ENCODE measurements around the gene KRT38.

Gene KRT38

DNA sequence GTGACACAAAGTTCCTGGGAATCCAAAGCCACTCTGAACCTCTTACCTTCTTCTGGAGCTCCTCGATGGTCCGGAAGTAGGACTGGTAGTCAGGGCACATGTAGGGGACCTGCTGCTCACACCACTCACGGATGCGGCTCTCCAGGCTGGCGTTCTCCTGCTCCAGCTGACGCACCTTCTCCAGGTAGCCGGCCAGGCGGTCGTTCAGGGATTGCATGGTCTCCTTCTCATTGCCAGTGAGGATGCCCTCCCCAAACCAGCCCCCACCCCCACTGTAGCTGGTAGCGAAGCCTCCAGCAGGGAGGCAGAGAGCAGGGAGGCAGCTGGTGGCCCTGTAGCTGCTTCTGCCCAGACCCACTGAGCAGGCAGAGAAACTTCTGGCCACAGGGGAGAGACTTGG, 39.8 kb upstream of the KRT38 start:
- DNase-seq (ENCODE audit: low spot score) (no peak), ATAC-seq (ENCODE audit: low read depth) (no peak)
- H3K9me3 ChIP-seq (ENCODE audit: severe bottlenecking) = no peaks in the 10 kb centered on the region
- TF ChIP-seq CTCF (IDR thresholded peaks at IDR 0.05; ENCODE audit: poor library complexity, severe bottlenecking) = no peak
- H3K27me3 ChIP-seq (ENCODE audit: insufficient read depth, poor library complexity, severe bottlenecking) = no peaks in the 10 kb centered on the region
- no peaks in the 10 kb centered on the region for H3K4me1 ChIP-seq (ENCODE audit: insufficient read depth, poor library complexity, severe bottlenecking)
- H3K4me3 ChIP-seq (ENCODE audit: severe bottlenecking) = no peak overlapping the region
- H3K27ac ChIP-seq (ENCODE audit: poor library complexity, severe bottlenecking) = no peak overlapping the region
- H3K36me3 ChIP-seq (ENCODE audit: low read depth) = no peaks in the 10 kb centered on the region

GRCh38 chr17:41480136-41480535, 39.4 kb upstream of the KRT38 start:
- Histone ChIP-seq H3K36me3 (ENCODE audit: low read depth) (no peaks in the 10 kb centered on the region), H3K27ac (ENCODE audit: poor library complexity, severe bottlenecking) (no peak overlapping the region), H3K27me3 (ENCODE audit: insufficient read depth, poor library complexity, severe bottlenecking) (no peaks in the 10 kb centered on the region), H3K4me3 (ENCODE audit: severe bottlenecking) (no peak overlapping the region), H3K9me3 (ENCODE audit: severe bottlenecking) (no peaks in the 10 kb centered on the region), H3K4me1 (ENCODE audit: insufficient read depth, poor library complexity, severe bottlenecking) (no peaks in the 10 kb centered on the region)
- TF ChIP-seq CTCF (IDR thresholded peaks at IDR 0.05; ENCODE audit: poor library complexity, severe bottlenecking) = no peak
- no peak for DNase-seq (ENCODE audit: low spot score)
- no peak for ATAC-seq (ENCODE audit: low read depth)

GRCh38 chr17:41478237-41478636, 37.5 kb upstream of the KRT38 start:
- DNase-seq (ENCODE audit: low spot score) (no peak), ATAC-seq (ENCODE audit: low read depth) (no peak)
- TF ChIP-seq CTCF (IDR thresholded peaks at IDR 0.05; ENCODE audit: poor library complexity, severe bottlenecking) = no peak
- H3K4me3 ChIP-seq (ENCODE audit: severe bottlenecking) = no peak overlapping the region
- no peaks in the 10 kb centered on the region for H3K36me3 ChIP-seq (ENCODE audit: low read depth)
- no peak overlapping the region for H3K27ac ChIP-seq (ENCODE audit: poor library complexity, severe bottlenecking)
- no peaks in the 10 kb centered on the region for H3K27me3 ChIP-seq (ENCODE audit: insufficient read depth, poor library complexity, severe bottlenecking)
- H3K9me3 ChIP-seq (ENCODE audit: severe bottlenecking) = no peaks in the 10 kb centered on the region
- H3K4me1 ChIP-seq (ENCODE audit: insufficient read depth, poor library complexity, severe bottlenecking) = no peaks in the 10 kb centered on the region

- H3K4me1 ChIP-seq (ENCODE audit: insufficient read depth, poor library complexity, severe bottlenecking) = no peaks in the 10 kb centered on the region
- no peak for TF ChIP-seq CTCF (IDR thresholded peaks at IDR 0.05; ENCODE audit: poor library complexity, severe bottlenecking)
Measured at GRCh38 chr17:41476866-41477815, 36.4 kb upstream of the KRT38 start.

GRCh38 chr17:41475421-41475820, 34.6 kb upstream of the KRT38 start:
- no peaks in the 10 kb centered on the region for H3K36me3 ChIP-seq (ENCODE audit: low read depth)
- no peak for TF ChIP-seq CTCF (IDR thresholded peaks at IDR 0.05; ENCODE audit: poor library complexity, severe bottlenecking)
- ATAC-seq (ENCODE audit: low read depth) = no peak
- no peak overlapping the region for H3K27ac ChIP-seq (ENCODE audit: poor library complexity, severe bottlenecking)
- H3K4me1 ChIP-seq (ENCODE audit: insufficient read depth, poor library complexity, severe bottlenecking) = no peaks in the 10 kb centered on the region
- no peak for DNase-seq (ENCODE audit: low spot score)
- H3K27me3 ChIP-seq (ENCODE audit: insufficient read depth, poor library complexity, severe bottlenecking) = no peaks in the 10 kb centered on the region
- H3K9me3 ChIP-seq (ENCODE audit: severe bottlenecking) = no peaks in the 10 kb centered on the region
- no peak overlapping the region for H3K4me3 ChIP-seq (ENCODE audit: severe bottlenecking)

More at GRCh38 chr17:41476866-41477815, 36.4 kb upstream of the KRT38 start:
- Histone ChIP-seq H3K4me3 (ENCODE audit: severe bottlenecking) (no peak overlapping the region), H3K36me3 (ENCODE audit: low read depth) (no peaks in the 10 kb centered on the region), H3K27me3 (ENCODE audit: insufficient read depth, poor library complexity, severe bottlenecking) (no peaks in the 10 kb centered on the region), H3K9me3 (ENCODE audit: severe bottlenecking) (no peaks in the 10 kb centered on the region), H3K27ac (ENCODE audit: poor library complexity, severe bottlenecking) (no peak overlapping the region)
- no peak for DNase-seq (ENCODE audit: low spot score)
- ATAC-seq (ENCODE audit: low read depth) = no peak
